CD14-positive monocyte (primary cell): Measurements from ENCODE around the gene RPS6KA4. TPM values are rescaled to one million over a fixed set of nuclear protein-coding genes. Genes with fewer than 3 reads are reported as not detected.

ENCODE experiments used
- DNase-seq, 3 donors: peaks; one replicate each; pipeline ENCODE4 v3.0.0-alpha.2; 2011 to 2022
- H2AFZ ChIP-seq: 2 replicates; pipeline ENCODE4 v1.6.0; 2012; ENCODE audit warnings: mild to moderate bottlenecking, low read depth, low read length, inconsistent platforms; ENCODE audit not compliant: insufficient read depth, poor library complexity, severe bottlenecking
- H3K27ac ChIP-seq, 2 donors: 1 replicate in 1 of 2; 2 replicates in 1 of 2; pipeline ENCODE4 v1.5.1; 2012 to 2013; ENCODE audit warnings: low read length in 2 of 2, control low read depth in 1 of 2, inconsistent platforms in 1 of 2, low read depth in 1 of 2, mild to moderate bottlenecking in 1 of 2
- H3K27me3 ChIP-seq, 2 donors: one replicate each; pipeline versions ENCODE4 v1.6.0 to v1.6.1; 2011 to 2013; ENCODE audit warnings: low read length in 2 of 2; ENCODE audit not compliant: control insufficient read depth in 2 of 2, insufficient read depth in 2 of 2
- H3K36me3 ChIP-seq, 2 donors: replicated peaks in 1 of 2; 1 replicate in 1 of 2; 2 replicates in 1 of 2; pipeline versions ENCODE4 v1.5.1 to v1.6.1; 2012 to 2013; ENCODE audit warnings: low read length in 2 of 2, control low read depth in 1 of 2, inconsistent platforms in 1 of 2, mild to moderate bottlenecking in 1 of 2; ENCODE audit not compliant: insufficient read depth in 2 of 2, control insufficient read depth in 1 of 2
- H3K4me1 ChIP-seq, 2 donors: 1 replicate in 1 of 2; 2 replicates in 1 of 2; pipeline versions ENCODE4 v1.5.1 to v1.6.1; 2012 to 2013; ENCODE audit warnings: low read length in 2 of 2, control low read depth in 1 of 2, inconsistent platforms in 1 of 2, mild to moderate bottlenecking in 1 of 2, moderate library complexity in 1 of 2; ENCODE audit not compliant: insufficient read depth in 2 of 2, control insufficient read depth in 1 of 2
- H3K4me2 ChIP-seq: replicated peaks from 2 replicates; pipeline ENCODE3; 2012; ENCODE audit warnings: low read length, moderate library complexity, mild to moderate bottlenecking; ENCODE audit not compliant: poor library complexity, severe bottlenecking; ENCODE audit errors: extremely low read depth
- H3K4me3 ChIP-seq, 3 experiments: fragments of 200-600 bp in 1 of 3; sonication (generic) in 1 of 3; replicated peaks in 1 of 3; 1 replicate in 2 of 3; 2 replicates in 1 of 3; pipeline ENCODE4 v1.5.1; 2011 to 2013; ENCODE audit warnings: low read length in 3 of 3, mild to moderate bottlenecking in 3 of 3, control low read depth in 2 of 3, low read depth in 2 of 3, inconsistent platforms in 1 of 3, moderate library complexity in 1 of 3
- H3K79me2 ChIP-seq: 2 replicates; pipeline ENCODE4 v1.6.0; 2012; ENCODE audit warnings: mild to moderate bottlenecking, control low read depth, inconsistent platforms, low read length, moderate library complexity; ENCODE audit not compliant: insufficient read depth
- H3K9ac ChIP-seq: 2 replicates; pipeline ENCODE4 v1.6.0; 2017; ENCODE audit warnings: low read length, mild to moderate bottlenecking; ENCODE audit not compliant: insufficient read depth, poor library complexity, severe bottlenecking
- H3K9me3 ChIP-seq, 2 donors: replicated peaks in 1 of 2; 1 replicate in 1 of 2; 2 replicates in 1 of 2; pipeline versions ENCODE4 v1.5.1 to v1.6.1; 2012 to 2013; ENCODE audit warnings: low read length in 2 of 2, control low read depth in 1 of 2; ENCODE audit not compliant: control insufficient read depth in 1 of 2, insufficient read depth in 1 of 2
- H4K20me1 ChIP-seq: 2 replicates; pipeline ENCODE4 v1.6.0; 2012; ENCODE audit warnings: mild to moderate bottlenecking, low read length, control low read depth, moderate library complexity; ENCODE audit not compliant: insufficient read depth
- H3K27ac Mint-ChIP-seq, 7 donors: one replicate each; pipeline ENCODE4 v1.8.0; 2020; ENCODE audit warnings: mild to moderate bottlenecking in 7 of 7, mixed read lengths in 7 of 7, moderate library complexity in 6 of 7, inconsistent platforms in 2 of 7
- H3K27me3 Mint-ChIP-seq, 3 donors: one replicate each; pipeline ENCODE4 v1.8.0; 2021 to 2022; ENCODE audit warnings: low read depth in 3 of 3, mild to moderate bottlenecking in 3 of 3, mixed read lengths in 3 of 3, moderate library complexity in 3 of 3, inconsistent platforms in 1 of 3
- H3K36me3 Mint-ChIP-seq, 2 donors: one replicate each; pipeline ENCODE4 v1.8.0; 2020; ENCODE audit warnings: mixed read lengths in 2 of 2, inconsistent platforms in 1 of 2, mild to moderate bottlenecking in 1 of 2
- H3K4me1 Mint-ChIP-seq: one replicate; pipeline ENCODE4 v1.8.0; 2020; ENCODE audit warnings: mild to moderate bottlenecking, mixed read lengths
- H3K4me3 Mint-ChIP-seq, 2 donors: one replicate each; pipeline ENCODE4 v1.8.0; 2020; ENCODE audit warnings: mild to moderate bottlenecking in 2 of 2, mixed read lengths in 2 of 2, moderate library complexity in 1 of 2
- H3K9me3 Mint-ChIP-seq, 7 donors: one replicate each; pipeline ENCODE4 v1.8.0; 2020 to 2022; ENCODE audit warnings: mixed read lengths in 7 of 7, mild to moderate bottlenecking in 6 of 7, moderate library complexity in 6 of 7, inconsistent platforms in 2 of 7
- WGBS: methylation state at CpG from one replicate; pipeline ENCODE4 v1.1.5; 2013; ENCODE audit warnings: missing lambda C conversion rate; ENCODE audit not compliant: insufficient coverage; 5-methylcytosine and 5-hydroxymethylcytosine counted together
- intact Hi-C, 2 donors: fragments of 100-400 bp; cut with micrococcal nuclease; formaldehyde crosslinking; loops; one replicate each; pipeline versions ENCODE4 v1.15.0 to v1.15.1; 2023
- polyA plus RNA-seq, 3 donors: library from polyadenylated mRNA; depleted of rRNA in 1 of 3; unstranded in 2 of 3; stranded (reverse) in 1 of 3; fragments of 300-500 nt in 2 of 3; fragments of >200 nt in 1 of 3; fragmentation: Illumina TruSeq in 2 of 3; gene quantifications; 1 replicate in 2 of 3; 2 replicates in 1 of 3; pipeline ENCODE4 v1.2.3, GENCODE V29; 2012 to 2021
- TF ChIP-seq, protein P1 (sequence below): fragments of 200-600 bp; IDR thresholded peaks from one replicate; pipeline ENCODE4 v1.8.0; 2022; ENCODE audit warnings: antibody characterized with exemption, mild to moderate bottlenecking

The RPS6KA4 gene
- polyA plus RNA-seq, 3 donors, result 16.2 to 110 (median 24.5) TPM

- no peak overlapping the region for H3K4me2 ChIP-seq
- no peak overlapping the region for H3K9ac ChIP-seq
- peaks cover 7% of the 10 kb centered on the region for H3K79me2 ChIP-seq
- no peak overlapping the region for H2AFZ ChIP-seq
- intact Hi-C loops, result no loop called here
- H3K27ac ChIP-seq, result no peak overlapping the region
- H3K27me3 Mint-ChIP-seq, result no peaks in the 10 kb centered on the region
- H3K36me3 ChIP-seq, result peaks cover 55 to 74% of the 10 kb centered on the region in 2 donors
- peaks cover 83% of the 10 kb centered on the region for H4K20me1 ChIP-seq
- no peak overlapping the region for H3K4me3 Mint-ChIP-seq
- H3K27me3 ChIP-seq, result no peaks in the 10 kb centered on the region
- no peaks in the 10 kb centered on the region for H3K9me3 ChIP-seq
- H3K9me3 Mint-ChIP-seq, result no peaks in the 10 kb centered on the region
- peaks cover 36 to 72% of the 10 kb centered on the region in 2 donors for H3K36me3 Mint-ChIP-seq
- H3K4me1 ChIP-seq, result peaks cover 29 to 38% of the 10 kb centered on the region in 2 donors
- H3K4me3 ChIP-seq, result no peak overlapping the region
- WGBS, result 86% methylated on average over 11 of the region's 20 CpGs
- H3K27ac Mint-ChIP-seq, result peak overlapping the region in 1 of 7 donors; percentile 40
- no peak for DNase-seq
- TF ChIP-seq, protein P1, sequence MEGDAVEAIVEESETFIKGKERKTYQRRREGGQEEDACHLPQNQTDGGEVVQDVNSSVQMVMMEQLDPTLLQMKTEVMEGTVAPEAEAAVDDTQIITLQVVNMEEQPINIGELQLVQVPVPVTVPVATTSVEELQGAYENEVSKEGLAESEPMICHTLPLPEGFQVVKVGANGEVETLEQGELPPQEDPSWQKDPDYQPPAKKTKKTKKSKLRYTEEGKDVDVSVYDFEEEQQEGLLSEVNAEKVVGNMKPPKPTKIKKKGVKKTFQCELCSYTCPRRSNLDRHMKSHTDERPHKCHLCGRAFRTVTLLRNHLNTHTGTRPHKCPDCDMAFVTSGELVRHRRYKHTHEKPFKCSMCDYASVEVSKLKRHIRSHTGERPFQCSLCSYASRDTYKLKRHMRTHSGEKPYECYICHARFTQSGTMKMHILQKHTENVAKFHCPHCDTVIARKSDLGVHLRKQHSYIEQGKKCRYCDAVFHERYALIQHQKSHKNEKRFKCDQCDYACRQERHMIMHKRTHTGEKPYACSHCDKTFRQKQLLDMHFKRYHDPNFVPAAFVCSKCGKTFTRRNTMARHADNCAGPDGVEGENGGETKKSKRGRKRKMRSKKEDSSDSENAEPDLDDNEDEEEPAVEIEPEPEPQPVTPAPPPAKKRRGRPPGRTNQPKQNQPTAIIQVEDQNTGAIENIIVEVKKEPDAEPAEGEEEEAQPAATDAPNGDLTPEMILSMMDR, result no peak
- peaks cover 25% of the 10 kb centered on the region for H3K4me1 Mint-ChIP-seq
Observed at GRCh38 chr11:64353715-64354506, 5.1 kb upstream of the RPS6KA4 start.

DNA sequence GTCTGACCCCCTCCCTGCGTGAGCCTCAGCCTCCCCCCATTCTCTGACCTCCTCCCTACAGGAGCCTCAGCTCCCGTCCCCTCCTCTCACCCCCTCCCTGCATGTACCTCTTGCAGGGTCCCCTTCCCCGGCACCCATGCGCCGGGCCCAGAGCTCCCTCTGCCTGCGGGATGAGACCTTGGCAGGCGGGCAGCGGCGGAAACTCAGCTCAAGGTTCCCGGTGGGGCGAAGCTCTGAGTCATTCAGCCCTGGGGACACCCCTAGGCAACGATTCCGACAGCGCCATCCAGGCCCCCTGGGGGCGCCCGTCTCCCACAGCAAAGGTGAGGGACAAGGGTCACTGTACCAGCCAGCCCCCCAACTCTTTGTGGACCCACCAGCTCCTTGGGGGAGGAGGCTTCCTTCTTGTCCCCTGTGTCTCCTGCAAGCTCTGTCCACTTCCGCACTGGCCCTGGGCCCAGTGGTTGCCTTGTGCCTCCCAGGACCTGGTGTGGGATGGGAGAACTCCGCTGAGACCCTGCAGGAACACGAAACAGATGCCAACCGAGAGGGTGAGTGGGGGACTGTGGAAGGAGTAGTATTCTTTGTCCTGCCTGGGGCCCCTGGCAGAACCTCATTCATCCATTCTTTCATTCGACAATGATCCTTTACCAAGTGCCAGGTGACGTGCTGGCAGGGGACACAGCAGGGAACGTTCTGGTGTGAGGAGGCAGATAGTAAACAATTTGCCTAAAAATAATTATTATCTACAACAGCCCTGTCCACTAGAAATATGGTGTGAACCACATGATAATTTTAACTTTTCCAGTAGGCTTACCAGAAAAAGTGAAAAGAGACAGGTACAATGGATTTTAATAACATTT lies 3.7 kb upstream of the RPS6KA4 start:
- peaks cover 86% of the 10 kb centered on the region for H4K20me1 ChIP-seq
- H3K79me2 ChIP-seq, result peaks cover 20% of the 10 kb centered on the region
- peak; percentile 60 to 84 (median 76) for DNase-seq
- Mint-ChIP-seq H3K36me3 (peaks cover 26 to 59% of the 10 kb centered on the region in 2 donors), H3K9me3 (no peaks in the 10 kb centered on the region), H3K27me3 (no peaks in the 10 kb centered on the region), H3K4me1 (peaks cover 34% of the 10 kb centered on the region), H3K27ac (peak overlapping the region in 5 of 7 donors; percentile 15 to 71 (median 41)), H3K4me3 (peak overlapping the region in 1 of 2 donors; percentile 71)
- H3K27me3 ChIP-seq, result no peaks in the 10 kb centered on the region
- H3K27ac ChIP-seq, result peak overlapping the region; percentile 24 to 34
- intact Hi-C loops, result loop anchor here (5.0 kb wide), 1 partner anchor 38 kb away; the partner anchor contains the start of genes PRDX5 (in 2 of the 2) and TRMT112 (in 2 of the 2)
- no peak overlapping the region for H3K9ac ChIP-seq
- H3K9me3 ChIP-seq, result no peaks in the 10 kb centered on the region
- 8% methylated on average over 17 of the region's 23 CpGs for WGBS
- peaks cover 43 to 60% of the 10 kb centered on the region in 2 donors for H3K36me3 ChIP-seq
- H2AFZ ChIP-seq, result no peak overlapping the region
- peak overlapping the region; percentile 37 for H3K4me2 ChIP-seq
- no peak overlapping the region for H3K4me3 ChIP-seq
- peaks cover 36 to 51% of the 10 kb centered on the region in 2 donors for H3K4me1 ChIP-seq
- TF ChIP-seq, protein P1, result peak; percentile 63
